CD4-positive, alpha-beta T cell (primary cell): ENCODE measurements around the gene CD34. TPM values are rescaled to one million over a fixed set of nuclear protein-coding genes. Genes with fewer than 3 reads are reported as not detected.
A peak's percentile ranks its signal among the peaks of the same experiment; 100 is the strongest.

ENCODE experiments used
- ATAC-seq: fragments of 200-7000 bp; cut with Tn5 transposase; one replicate; pipeline ENCODE4 v1.10.0; 2022; ENCODE audit warnings: mild to moderate bottlenecking; ENCODE audit not compliant: poor library complexity
- CTCF ChIA-PET: fragments of 350-600 bp; sonication (Branson Sonifier 250); formaldehyde crosslinking; loops from one replicate; lab custom pipeline; 2021; ENCODE audit warnings: antibody characterized with exemption, inconsistent platforms; lab: Charles Lee
- POLR2A ChIA-PET: fragments of 350-600 bp; sonication (Branson Sonifier 250); formaldehyde crosslinking; loops from one replicate; lab custom pipeline; 2021; ENCODE audit warnings: antibody characterized with exemption, inconsistent platforms; lab: Charles Lee
- DNase-seq, 14 experiments: peaks; one replicate each; pipeline ENCODE4 v3.0.0-alpha.2; 2013 to 2020; ENCODE audit warnings: mixed read lengths in 2 of 14
- H3K27ac ChIP-seq, 2 donors: one replicate each; pipeline versions ENCODE4 v1.5.1 to v1.7.0; 2013; ENCODE audit warnings: low read length in 2 of 2, low read depth in 1 of 2, mild to moderate bottlenecking in 1 of 2
- H3K27me3 ChIP-seq, 2 experiments: 1 replicate in 1 of 2; 2 replicates in 1 of 2; pipeline versions ENCODE4 v1.6.1 to v1.7.0; 2013; ENCODE audit warnings: low read length in 2 of 2, control low read depth in 1 of 2, mild to moderate bottlenecking in 1 of 2, moderate library complexity in 1 of 2; ENCODE audit not compliant: insufficient read depth in 2 of 2, control insufficient read depth in 1 of 2
- H3K36me3 ChIP-seq: one replicate; pipeline ENCODE4 v1.6.1; 2013; ENCODE audit warnings: low read length, control low read depth; ENCODE audit not compliant: insufficient read depth
- H3K4me1 ChIP-seq: one replicate; pipeline ENCODE4 v1.6.1; 2013; ENCODE audit warnings: low read length, control low read depth; ENCODE audit not compliant: insufficient read depth
- H3K4me3 ChIP-seq: one replicate; pipeline ENCODE4 v1.5.1; 2013; ENCODE audit warnings: mild to moderate bottlenecking, low read length, moderate library complexity
- H3K9me3 ChIP-seq, 2 experiments: 1 replicate in 1 of 2; 2 replicates in 1 of 2; pipeline versions ENCODE4 v1.6.1 to v1.7.0; 2013; ENCODE audit warnings: low read length in 2 of 2, mild to moderate bottlenecking in 2 of 2, control low read depth in 1 of 2, moderate library complexity in 1 of 2; ENCODE audit not compliant: control insufficient read depth in 1 of 2, insufficient read depth in 1 of 2
- H3K27ac Mint-ChIP-seq: one replicate; pipeline ENCODE4 v1.8.0; 2020; ENCODE audit warnings: mixed read lengths
- H3K27me3 Mint-ChIP-seq: one replicate; pipeline ENCODE4 v1.8.0; 2021; ENCODE audit warnings: mixed read lengths
- H3K36me3 Mint-ChIP-seq: one replicate; pipeline ENCODE4 v1.8.0; 2021; ENCODE audit warnings: low read depth, mixed read lengths
- H3K4me1 Mint-ChIP-seq: one replicate; pipeline ENCODE4 v1.8.0; 2021; ENCODE audit warnings: low read depth, mixed read lengths
- H3K4me3 Mint-ChIP-seq: one replicate; pipeline ENCODE4 v1.8.0; 2020; ENCODE audit warnings: mild to moderate bottlenecking, mixed read lengths
- H3K9me3 Mint-ChIP-seq: one replicate; pipeline ENCODE4 v1.8.0; 2020; ENCODE audit warnings: mixed read lengths
- CTCF ChIP-seq: fragments of 200-600 bp; IDR thresholded peaks from one replicate; pipeline ENCODE4 v1.8.0; 2022; ENCODE audit warnings: antibody characterized with exemption, mild to moderate bottlenecking
- intact Hi-C, 2 experiments: fragments of 100-400 bp; cut with DNase I in 1 of 2; cut with micrococcal nuclease in 1 of 2; formaldehyde crosslinking; loops; one replicate each; pipeline versions ENCODE4 v1.15.1 to v1.9.0; 2023 to 2025; cut with DNase I, micrococcal nuclease
- total RNA-seq, 174 experiments: library from RNA in 2 of 174; stranded (reverse) in 2 of 174; gene quantifications; one replicate each; pipeline ENCODE4 v1.2.3 and lab custom pipeline; 2021 to 2026

CD34 gene
- total RNA-seq, 2 experiments from 2014 or later: not detected

- ATAC-seq (no peak), DNase-seq (no peak)
- Mint-ChIP-seq H3K27me3 (no peaks in the 10 kb centered on the region), H3K4me1 (peaks cover 62% of the 10 kb centered on the region), H3K4me3 (no peak overlapping the region), H3K9me3 (no peaks in the 10 kb centered on the region), H3K27ac (no peak overlapping the region), H3K36me3 (peaks cover 55% of the 10 kb centered on the region)
- no peak overlapping the region for H3K27ac ChIP-seq
- ChIA-PET POLR2A (interaction anchor here (1.2 kb wide), 1 partner anchor 11 kb away, joined by 4 read pairs; no protein-coding TSS in a partner anchor), CTCF (interaction anchor here (1.1 kb wide), 1 partner anchor 106 kb away, joined by 4 read pairs; no protein-coding TSS in a partner anchor)
- no peaks in the 10 kb centered on the region for H3K27me3 ChIP-seq
- H3K4me1 ChIP-seq: peaks cover 75% of the 10 kb centered on the region
- intact Hi-C loops: no loop called here
- H3K4me3 ChIP-seq: no peak overlapping the region
- no peaks in the 10 kb centered on the region for H3K9me3 ChIP-seq
- H3K36me3 ChIP-seq: peaks cover 46% of the 10 kb centered on the region
- no peak for TF ChIP-seq CTCF
These were observed 53.5 kb downstream of the CD34 start for GRCh38 chr1:207857447-207857846.

- Histone ChIP-seq H3K27ac (no peak overlapping the region), H3K27me3 (no peaks in the 10 kb centered on the region), H3K36me3 (peaks cover 55% of the 10 kb centered on the region), H3K9me3 (no peaks in the 10 kb centered on the region), H3K4me3 (no peak overlapping the region), H3K4me1 (peaks cover 79% of the 10 kb centered on the region)
- peaks cover 62% of the 10 kb centered on the region for H3K4me1 Mint-ChIP-seq
- intact Hi-C loops: no loop called here
- no peaks in the 10 kb centered on the region for H3K9me3 Mint-ChIP-seq
- H3K27me3 Mint-ChIP-seq: no peaks in the 10 kb centered on the region
- DNase-seq (no peak), ATAC-seq (no peak)
- H3K36me3 Mint-ChIP-seq: peaks cover 53% of the 10 kb centered on the region
- peak overlapping the region; percentile 56 for H3K27ac Mint-ChIP-seq
- peak overlapping the region; percentile 3 for H3K4me3 Mint-ChIP-seq
- TF ChIP-seq CTCF: no peak
- ChIA-PET CTCF (interaction anchor here (0.9 to 1.1 kb wide), 2 partner anchors 10 to 12 kb away, joined by 3 to 5 read pairs; no protein-coding TSS in a partner anchor), POLR2A (interaction anchor here (1.2 to 2.1 kb wide), 2 partner anchors 12 to 33 kb away, joined by 4 to 9 read pairs; no protein-coding TSS in a partner anchor)
These were observed 54.5 kb downstream of the CD34 start for GRCh38 chr1:207856276-207857023.

GRCh38 chr1:207854001-207854400, 56.9 kb downstream of the CD34 start:
- Histone ChIP-seq H3K27me3 (no peaks in the 10 kb centered on the region), H3K36me3 (peaks cover 54% of the 10 kb centered on the region), H3K9me3 (no peaks in the 10 kb centered on the region), H3K4me3 (no peak overlapping the region), H3K4me1 (peaks cover 88% of the 10 kb centered on the region), H3K27ac (no peak overlapping the region)
- no peak overlapping the region for H3K4me3 Mint-ChIP-seq
- H3K4me1 Mint-ChIP-seq: peaks cover 83% of the 10 kb centered on the region
- H3K36me3 Mint-ChIP-seq: peaks cover 74% of the 10 kb centered on the region
- H3K9me3 Mint-ChIP-seq: no peaks in the 10 kb centered on the region
- ChIA-PET POLR2A (interaction anchor here (1.1 to 1.3 kb wide), 2 partner anchors 9 to 15 kb away, joined by 3 to 4 read pairs; no protein-coding TSS in a partner anchor), CTCF (interaction anchor here (1.0 kb wide), 1 partner anchor 31 kb away, joined by 3 read pairs; no protein-coding TSS in a partner anchor)
- ATAC-seq (no peak), DNase-seq (no peak)
- intact Hi-C loops: no loop called here
- no peaks in the 10 kb centered on the region for H3K27me3 Mint-ChIP-seq
- peak overlapping the region; percentile 78 for H3K27ac Mint-ChIP-seq
- TF ChIP-seq CTCF: no peak
